ENCODE data around the gene PCDHGA5. TPM values are rescaled to one million over a fixed set of nuclear protein-coding genes. Genes with fewer than 3 reads are reported as not detected.
"Not testable (repeated sequence)": the region's sequence is repeated elsewhere in the genome, so short reads cannot be mapped to it uniquely, and the experiment has no call there.

The PCDHGA5 gene
- polyA plus RNA-seq, 4 donors = 2.5 to 3.0 (median 2.8) TPM

DNA sequence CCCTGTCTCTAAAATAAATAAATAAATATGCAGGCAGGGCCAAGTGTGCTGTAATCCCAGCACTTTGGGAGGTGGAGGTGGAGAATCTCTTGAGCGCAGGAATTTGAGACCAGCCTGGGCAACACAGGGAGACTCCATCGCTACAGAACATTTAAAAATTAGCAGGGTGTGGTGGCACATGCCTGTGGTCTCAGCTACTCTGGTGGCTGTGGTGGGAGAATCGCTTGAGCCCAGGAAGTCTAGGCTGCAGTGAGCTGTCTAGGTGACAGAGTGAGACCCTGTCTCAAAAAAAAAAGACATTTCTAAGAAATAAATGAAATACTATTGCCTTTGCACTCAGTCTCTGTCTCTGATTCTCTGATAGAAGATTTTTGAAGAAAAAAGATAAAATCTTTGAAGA lies 47.6 kb downstream of the PCDHGA5 start:
- DNase-seq (ENCODE audit: low read depth in 4 of 4, low spot score in 2 of 4) = no peak

DNA sequence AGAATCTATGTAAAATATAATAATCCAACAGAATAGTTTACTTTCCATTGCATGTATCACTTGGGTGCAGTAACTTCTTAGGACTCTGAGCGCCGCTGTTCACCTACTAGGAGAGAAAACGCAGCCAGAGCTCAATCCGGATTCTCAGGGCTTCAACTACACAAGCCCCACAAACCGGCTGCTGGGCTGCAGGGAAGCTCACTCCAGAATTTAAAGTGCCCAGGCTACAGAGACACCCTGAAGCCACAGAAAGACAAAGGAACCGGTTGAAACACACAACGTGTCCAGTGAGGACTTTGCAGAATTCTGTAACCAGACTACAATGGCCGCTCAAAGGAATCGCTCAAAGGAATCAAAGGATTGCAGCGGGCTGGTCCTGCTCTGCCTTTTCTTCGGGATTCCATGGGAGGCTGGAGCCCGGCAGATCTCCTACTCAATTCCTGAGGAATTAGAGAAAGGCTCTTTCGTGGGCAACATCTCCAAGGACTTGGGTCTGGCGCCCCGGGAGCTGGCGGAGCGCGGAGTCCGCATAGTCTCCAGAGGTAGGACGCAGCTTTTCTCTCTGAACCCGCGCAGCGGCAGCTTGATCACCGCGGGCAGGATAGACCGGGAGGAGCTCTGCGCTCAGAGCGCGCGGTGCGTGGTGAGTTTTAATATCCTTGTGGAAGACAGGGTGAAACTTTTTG lies 49.0 kb downstream of the PCDHGA5 start, which contains the start of gene PCDHGA10:
PCDHGA10 (plus strand) TSS at position 134 of the 686 bp plus-strand sequence; CDS start at position 323, 189 bp downstream.
- DNase-seq (ENCODE audit: low read depth in 4 of 4, low spot score in 2 of 4) = no peak

DNA sequence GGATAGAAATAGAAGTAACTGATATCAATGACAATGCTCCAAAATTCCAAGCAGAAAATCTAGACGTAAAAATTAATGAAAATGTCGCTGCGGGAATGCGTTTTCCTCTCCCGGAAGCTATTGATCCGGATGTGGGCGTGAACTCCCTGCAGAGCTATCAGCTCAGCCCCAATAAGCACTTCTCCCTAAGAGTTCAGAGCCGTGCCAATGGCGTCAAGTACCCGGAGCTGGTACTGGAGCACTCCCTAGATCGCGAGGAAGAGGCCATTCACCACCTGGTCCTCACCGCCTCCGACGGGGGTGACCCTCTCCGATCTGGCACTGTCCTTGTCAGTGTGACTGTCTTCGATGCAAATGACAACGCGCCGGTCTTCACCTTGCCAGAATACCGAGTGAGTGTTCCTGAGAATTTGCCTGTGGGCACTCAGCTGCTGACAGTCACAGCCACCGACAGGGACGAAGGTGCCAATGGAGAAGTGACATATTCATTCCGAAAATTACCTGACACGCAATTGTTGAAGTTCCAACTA lies 49.6 kb downstream of the PCDHGA5 start:
- DNase-seq (ENCODE audit: low read depth in 4 of 4, low spot score in 2 of 4) = no peak

DNA sequence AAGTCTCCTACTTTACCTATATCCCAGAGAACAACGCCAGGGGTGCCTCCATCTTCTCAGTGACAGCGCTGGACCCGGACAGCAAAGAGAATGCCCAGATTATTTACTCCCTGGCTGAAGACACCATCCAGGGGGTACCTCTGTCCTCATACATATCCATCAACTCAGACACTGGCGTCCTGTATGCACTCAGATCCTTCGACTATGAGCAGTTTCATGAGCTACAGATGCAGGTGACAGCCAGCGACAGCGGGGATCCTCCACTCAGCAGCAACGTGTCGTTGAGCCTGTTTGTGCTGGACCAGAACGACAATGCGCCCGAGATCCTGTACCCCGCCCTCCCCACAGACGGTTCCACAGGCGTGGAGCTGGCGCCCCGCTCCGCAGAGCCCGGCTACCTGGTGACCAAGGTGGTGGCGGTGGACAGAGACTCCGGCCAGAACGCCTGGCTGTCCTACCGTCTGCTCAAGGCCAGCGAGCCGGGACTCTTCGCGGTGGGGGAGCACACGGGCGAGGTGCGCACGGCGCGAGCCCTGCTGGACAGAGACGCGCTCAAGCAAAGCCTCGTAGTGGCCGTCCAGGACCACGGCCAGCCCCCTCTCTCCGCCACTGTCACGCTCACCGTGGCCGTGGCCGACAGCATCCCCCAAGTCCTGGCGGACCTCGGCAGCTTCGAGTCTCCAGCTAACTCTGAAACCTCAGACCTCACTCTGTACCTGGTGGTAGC lies 50.7 kb downstream of the PCDHGA5 start:
- DNase-seq (ENCODE audit: low read depth in 4 of 4, low spot score in 2 of 4) = not testable (repeated sequence)

DNA sequence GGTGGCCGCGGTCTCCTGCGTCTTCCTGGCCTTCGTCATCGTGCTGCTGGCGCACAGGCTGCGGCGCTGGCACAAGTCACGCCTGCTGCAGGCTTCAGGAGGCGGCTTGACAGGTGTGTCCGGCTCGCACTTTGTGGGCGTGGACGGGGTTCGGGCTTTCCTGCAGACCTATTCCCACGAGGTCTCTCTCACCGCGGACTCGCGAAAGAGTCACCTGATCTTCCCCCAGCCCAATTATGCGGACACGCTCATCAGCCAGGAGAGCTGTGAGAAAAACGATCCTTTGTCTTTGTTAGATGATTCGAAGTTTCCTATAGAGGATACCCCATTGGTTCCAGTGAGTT lies 51.3 kb downstream of the PCDHGA5 start:
- not testable (repeated sequence) for DNase-seq (ENCODE audit: low read depth in 4 of 4, low spot score in 2 of 4)

Other genes starting within 250 kb of the PCDHGA5 start
- 1 to 10 TPM; 1.3 to 2.0 (median 2.0) TPM for gene PCDHB4, start 242.3 kb upstream of the PCDHGA5 start, polyA plus RNA-seq (ENCODE audit: insufficient read length in 4 of 4)
- 10 to 100 TPM in 1 of 4 donors, 1 to 10 TPM in 3; 5.2 to 10.2 (median 7.8) TPM for gene PCDHB5, start 229.0 kb upstream of the PCDHGA5 start, polyA plus RNA-seq (ENCODE audit: insufficient read length in 4 of 4)
- gene PCDHB6, start 214.1 kb upstream of the PCDHGA5 start, polyA plus RNA-seq (ENCODE audit: insufficient read length in 4 of 4) = 1 to 10 TPM; 2.6 to 4.1 (median 3.2) TPM
- 1 to 10 TPM; 4.5 to 7.1 (median 5.0) TPM for gene PCDHB7, start 191.5 kb upstream of the PCDHGA5 start, polyA plus RNA-seq (ENCODE audit: insufficient read length in 4 of 4)
- 1 to 10 TPM; 1.5 to 4.5 (median 2.8) TPM for gene PCDHB8, start 186.4 kb upstream of the PCDHGA5 start, polyA plus RNA-seq (ENCODE audit: insufficient read length in 4 of 4)
- 1 to 10 TPM; 4.4 to 8.8 (median 7.3) TPM for gene PCDHB16, start 181.8 kb upstream of the PCDHGA5 start, polyA plus RNA-seq (ENCODE audit: insufficient read length in 4 of 4)
- gene PCDHB9, start 177.0 kb upstream of the PCDHGA5 start, polyA plus RNA-seq (ENCODE audit: insufficient read length in 4 of 4) = 1 to 10 TPM; 3.5 to 4.4 (median 4.1) TPM
- 1 to 10 TPM; 5.5 to 9.8 (median 6.6) TPM for gene PCDHB10, start 171.8 kb upstream of the PCDHGA5 start, polyA plus RNA-seq (ENCODE audit: insufficient read length in 4 of 4)
- 1 to 10 TPM; 4.9 to 6.0 (median 5.6) TPM for gene PCDHB11, start 164.5 kb upstream of the PCDHGA5 start, polyA plus RNA-seq (ENCODE audit: insufficient read length in 4 of 4)
- 1 to 10 TPM; 4.7 to 6.3 (median 5.5) TPM for gene PCDHB12, start 155.4 kb upstream of the PCDHGA5 start, polyA plus RNA-seq (ENCODE audit: insufficient read length in 4 of 4)
- gene PCDHB13, start 150.2 kb upstream of the PCDHGA5 start, polyA plus RNA-seq (ENCODE audit: insufficient read length in 4 of 4) = 1 to 10 TPM; 5.0 to 7.6 (median 5.4) TPM
- 10 to 100 TPM in 2 of 4 donors, 1 to 10 TPM in 2; 8.8 to 10.2 (median 9.8) TPM for gene PCDHB14, start 140.8 kb upstream of the PCDHGA5 start, polyA plus RNA-seq (ENCODE audit: insufficient read length in 4 of 4)
- 10 to 100 TPM; 11.1 to 16.0 (median 15.0) TPM for gene PCDHB15, start 118.8 kb upstream of the PCDHGA5 start, polyA plus RNA-seq (ENCODE audit: insufficient read length in 4 of 4)
- gene SLC25A2, start 60.1 kb upstream of the PCDHGA5 start, polyA plus RNA-seq (ENCODE audit: insufficient read length in 4 of 4) = under 1 TPM in 1 of 4 donors, not detected in 3; 0.14 TPM
- gene TAF7, start 43.4 kb upstream of the PCDHGA5 start, polyA plus RNA-seq (ENCODE audit: insufficient read length in 4 of 4) = 100 to 1,000 TPM; 135 to 190 (median 151) TPM
- gene PCDHGA1, start 33.6 kb upstream of the PCDHGA5 start, polyA plus RNA-seq (ENCODE audit: insufficient read length in 4 of 4) = 1 to 10 TPM in 3 of 4 donors, under 1 TPM in 1; 0.93 to 1.0 (median 1.0) TPM
- gene PCDHGA2, start 25.4 kb upstream of the PCDHGA5 start, polyA plus RNA-seq (ENCODE audit: insufficient read length in 4 of 4) = 1 to 10 TPM; 4.8 to 8.4 (median 7.6) TPM
- gene PCDHGA3, start 20.3 kb upstream of the PCDHGA5 start, polyA plus RNA-seq (ENCODE audit: insufficient read length in 4 of 4) = 1 to 10 TPM; 1.6 to 4.1 (median 3.0) TPM
- gene PCDHGB1, start 14.1 kb upstream of the PCDHGA5 start, polyA plus RNA-seq (ENCODE audit: insufficient read length in 4 of 4) = 1 to 10 TPM; 1.6 to 2.2 (median 1.8) TPM
- 1 to 10 TPM; 2.1 to 3.0 (median 2.5) TPM for gene PCDHGA4, start 9.1 kb upstream of the PCDHGA5 start, polyA plus RNA-seq (ENCODE audit: insufficient read length in 4 of 4)
- gene PCDHGB2, start 4.2 kb upstream of the PCDHGA5 start, polyA plus RNA-seq (ENCODE audit: insufficient read length in 4 of 4) = 1 to 10 TPM; 3.2 to 4.9 (median 3.8) TPM
- gene PCDHGB3, start 6.1 kb downstream of the PCDHGA5 start, polyA plus RNA-seq (ENCODE audit: insufficient read length in 4 of 4) = 1 to 10 TPM; 1.9 to 2.9 (median 2.2) TPM
- 1 to 10 TPM; 5.7 to 8.9 (median 7.1) TPM for gene PCDHGA6, start 9.7 kb downstream of the PCDHGA5 start, polyA plus RNA-seq (ENCODE audit: insufficient read length in 4 of 4)
- 1 to 10 TPM; 2.0 to 2.6 (median 2.3) TPM for gene PCDHGA7, start 18.6 kb downstream of the PCDHGA5 start, polyA plus RNA-seq (ENCODE audit: insufficient read length in 4 of 4)
- gene PCDHGB4, start 23.5 kb downstream of the PCDHGA5 start, polyA plus RNA-seq (ENCODE audit: insufficient read length in 4 of 4) = 1 to 10 TPM; 4.4 to 6.1 (median 5.8) TPM
- gene PCDHGA8, start 28.5 kb downstream of the PCDHGA5 start, polyA plus RNA-seq (ENCODE audit: insufficient read length in 4 of 4) = under 1 TPM; 0.46 to 0.55 (median 0.51) TPM
- 10 to 100 TPM in 2 of 4 donors, 1 to 10 TPM in 2; 8.8 to 10.6 (median 10.0) TPM for gene PCDHGB5, start 33.8 kb downstream of the PCDHGA5 start, polyA plus RNA-seq (ENCODE audit: insufficient read length in 4 of 4)
- 1 to 10 TPM; 5.0 to 6.4 (median 5.3) TPM for gene PCDHGA9, start 38.6 kb downstream of the PCDHGA5 start, polyA plus RNA-seq (ENCODE audit: insufficient read length in 4 of 4)
- gene PCDHGB6, start 43.9 kb downstream of the PCDHGA5 start, polyA plus RNA-seq (ENCODE audit: insufficient read length in 4 of 4) = 1 to 10 TPM; 6.3 to 7.9 (median 7.4) TPM
- 1 to 10 TPM; 3.1 to 3.8 (median 3.6) TPM for gene PCDHGA10, start 48.8 kb downstream of the PCDHGA5 start, polyA plus RNA-seq (ENCODE audit: insufficient read length in 4 of 4)
- 10 to 100 TPM; 14.0 to 17.5 (median 14.3) TPM for gene PCDHGB7, start 53.5 kb downstream of the PCDHGA5 start, polyA plus RNA-seq (ENCODE audit: insufficient read length in 4 of 4)
- 1 to 10 TPM; 4.6 to 5.6 (median 5.1) TPM for gene PCDHGA11, start 56.9 kb downstream of the PCDHGA5 start, polyA plus RNA-seq (ENCODE audit: insufficient read length in 4 of 4)
- 1 to 10 TPM; 1.1 to 2.4 (median 1.5) TPM for gene PCDHGA12, start 66.3 kb downstream of the PCDHGA5 start, polyA plus RNA-seq (ENCODE audit: insufficient read length in 4 of 4)
- gene PCDHGC3, start 111.8 kb downstream of the PCDHGA5 start, polyA plus RNA-seq (ENCODE audit: insufficient read length in 4 of 4) = 100 to 1,000 TPM in 3 of 4 donors, 10 to 100 TPM in 1; 88.8 to 152 (median 118) TPM
- gene PCDHGC4, start 120.9 kb downstream of the PCDHGA5 start, polyA plus RNA-seq (ENCODE audit: insufficient read length in 4 of 4) = 1 to 10 TPM; 2.8 to 4.1 (median 3.0) TPM
- 1 to 10 TPM in 1 of 4 donors, under 1 TPM in 3; 0.22 to 1.1 (median 0.55) TPM for gene PCDHGC5, start 124.9 kb downstream of the PCDHGA5 start, polyA plus RNA-seq (ENCODE audit: insufficient read length in 4 of 4)